IPS-15b (cell line): ENCODE results near the gene RHBDF1.

Source experiments
- H3K27me3 ChIP-seq: one replicate; pipeline ENCODE4 v1.6.1; 2013; ENCODE audit warnings: low read length; ENCODE audit not compliant: control insufficient read depth, insufficient read depth
- H3K36me3 ChIP-seq: one replicate; pipeline ENCODE4 v1.6.1; 2013; ENCODE audit warnings: low read length; ENCODE audit not compliant: control insufficient read depth, insufficient read depth
- H3K4me1 ChIP-seq: one replicate; pipeline ENCODE4 v1.6.1; 2013; ENCODE audit warnings: mild to moderate bottlenecking, low read length; ENCODE audit not compliant: control insufficient read depth, insufficient read depth
- H3K4me3 ChIP-seq: one replicate; pipeline ENCODE4 v1.5.1; 2013; ENCODE audit warnings: low read depth, low read length
- H3K9ac ChIP-seq: one replicate; pipeline ENCODE4 v1.6.1; 2013; ENCODE audit warnings: low read depth, mild to moderate bottlenecking, low read length
- H3K9me3 ChIP-seq: one replicate; pipeline ENCODE4 v1.6.1; 2013; ENCODE audit warnings: mild to moderate bottlenecking, low read length; ENCODE audit not compliant: control insufficient read depth, insufficient read depth

RHBDF1 gene

DNA sequence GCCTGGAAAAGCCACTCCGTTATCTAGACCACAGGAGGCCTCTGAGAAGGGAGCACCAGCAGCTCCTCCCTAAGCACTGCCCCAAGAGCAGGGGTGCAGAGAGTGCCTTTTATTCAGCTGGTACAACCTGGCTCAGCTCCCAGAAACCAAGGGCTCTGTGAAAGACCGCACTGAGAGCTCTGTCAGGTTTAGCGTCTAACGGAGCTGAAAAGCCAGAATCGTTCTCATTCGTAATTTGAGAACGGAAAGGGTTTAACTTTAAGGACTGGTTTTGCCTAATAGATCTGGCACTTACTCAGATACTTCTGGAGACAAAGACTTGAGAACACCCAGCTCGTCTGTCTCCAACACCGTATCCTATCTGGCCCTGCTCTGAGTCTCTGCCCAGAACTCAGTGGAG is 19.1 kb upstream of the RHBDF1 start:
- no peaks in the 10 kb centered on the region for H3K9me3 ChIP-seq
- peaks cover 25% of the 10 kb centered on the region for H3K36me3 ChIP-seq
- no peaks in the 10 kb centered on the region for H3K4me1 ChIP-seq
- H3K9ac ChIP-seq, result no peak overlapping the region
- no peaks in the 10 kb centered on the region for H3K27me3 ChIP-seq
- no peak overlapping the region for H3K4me3 ChIP-seq

DNA sequence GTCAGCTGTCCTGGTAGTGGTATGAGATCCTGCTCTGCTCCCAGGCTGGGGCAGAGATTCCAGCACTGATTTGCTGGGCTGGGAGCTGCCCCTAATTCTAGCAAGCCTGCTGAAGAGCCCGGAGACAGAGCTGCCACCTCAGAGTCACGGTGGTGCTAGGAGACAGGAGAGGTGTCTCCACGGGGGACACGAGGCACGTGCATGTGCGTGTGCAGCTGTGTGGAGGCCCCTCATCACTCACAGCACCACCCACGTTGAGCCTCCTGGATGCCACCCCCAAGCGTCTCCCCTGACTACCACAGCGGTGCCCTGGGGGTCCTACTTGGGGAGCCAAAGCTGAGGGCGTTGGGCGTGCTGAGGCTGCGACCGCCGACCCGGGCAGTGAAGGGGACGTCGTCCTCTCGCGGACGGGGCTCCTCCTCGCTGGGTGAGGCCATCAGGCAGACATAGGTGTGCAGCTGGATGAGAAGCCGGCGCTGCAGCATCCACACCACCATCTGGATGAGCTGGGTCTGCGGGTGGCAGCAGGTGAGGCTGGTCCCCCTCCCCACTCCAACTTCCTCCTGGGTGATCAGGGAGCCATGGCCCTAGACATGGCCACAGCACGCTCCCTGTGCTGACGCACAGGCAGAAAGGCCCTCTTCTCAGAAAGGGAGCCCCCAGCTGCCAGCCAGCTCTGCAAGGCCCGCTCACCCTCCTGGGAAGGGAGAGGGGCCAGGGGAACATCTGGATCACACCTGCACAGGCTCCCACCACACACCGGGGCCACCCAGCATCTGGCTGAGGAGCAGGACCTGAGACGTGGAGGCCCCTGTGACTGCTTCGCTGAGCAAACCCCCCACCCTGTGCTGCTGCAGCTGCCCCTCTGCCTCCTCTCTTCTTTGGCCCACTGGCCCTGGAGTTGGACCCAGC is 17.2 kb upstream of the RHBDF1 start:
- Histone ChIP-seq H3K36me3 (peaks cover 39% of the 10 kb centered on the region), H3K9me3 (no peaks in the 10 kb centered on the region), H3K27me3 (no peaks in the 10 kb centered on the region), H3K9ac (no peak overlapping the region), H3K4me3 (no peak overlapping the region), H3K4me1 (no peaks in the 10 kb centered on the region)

DNA sequence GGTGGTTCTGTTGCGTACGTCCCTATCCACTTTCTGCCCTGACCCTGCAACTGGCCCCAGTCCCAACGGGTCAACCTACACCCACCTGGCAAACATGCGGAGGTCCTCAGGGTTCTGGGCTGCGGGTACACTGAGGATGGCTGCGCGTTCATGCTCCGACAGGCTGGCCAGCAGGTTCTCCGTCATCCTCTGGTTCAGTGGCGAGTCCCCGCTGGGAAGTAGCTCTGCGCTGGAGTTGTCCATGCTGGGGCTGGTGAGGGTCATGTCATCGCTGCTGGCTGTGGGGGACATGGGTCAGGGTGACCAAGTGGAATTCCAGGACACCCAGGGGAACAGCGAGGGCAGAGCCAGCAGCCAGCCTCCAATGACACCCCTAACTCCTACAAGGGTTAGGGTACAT is 16.2 kb upstream of the RHBDF1 start:
- H3K36me3 ChIP-seq, result peaks cover 41% of the 10 kb centered on the region
- no peaks in the 10 kb centered on the region for H3K27me3 ChIP-seq
- H3K9ac ChIP-seq, result no peak overlapping the region
- H3K4me1 ChIP-seq, result no peaks in the 10 kb centered on the region
- H3K9me3 ChIP-seq, result no peaks in the 10 kb centered on the region
- H3K4me3 ChIP-seq, result no peak overlapping the region

DNA sequence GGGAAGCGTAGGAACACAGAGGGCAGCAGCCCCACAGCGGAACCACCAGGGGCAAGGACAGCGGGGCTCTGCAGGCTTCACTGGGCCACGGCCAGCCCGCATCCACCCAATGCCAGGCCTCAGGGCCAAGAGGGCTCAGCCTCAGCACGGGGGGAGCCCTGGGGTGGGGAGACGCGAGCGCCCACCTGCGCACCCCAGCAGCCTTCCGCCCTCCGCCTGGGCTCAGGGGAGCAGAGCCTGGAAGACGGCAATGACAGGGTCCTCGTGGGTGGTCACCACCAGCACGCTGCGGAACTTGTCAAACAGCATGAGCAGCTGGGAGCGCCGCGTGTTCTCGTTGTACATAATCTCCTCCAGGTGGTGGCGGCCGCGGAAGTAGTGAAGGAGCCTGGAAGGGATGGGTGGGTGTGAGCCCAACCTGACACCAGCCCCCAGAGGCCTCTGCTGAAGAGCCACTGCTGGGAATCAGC is 14.1 kb upstream of the RHBDF1 start:
- Histone ChIP-seq H3K4me3 (no peak overlapping the region), H3K27me3 (no peaks in the 10 kb centered on the region), H3K9ac (no peak overlapping the region), H3K4me1 (no peaks in the 10 kb centered on the region), H3K36me3 (peaks cover 33% of the 10 kb centered on the region), H3K9me3 (no peaks in the 10 kb centered on the region)

DNA sequence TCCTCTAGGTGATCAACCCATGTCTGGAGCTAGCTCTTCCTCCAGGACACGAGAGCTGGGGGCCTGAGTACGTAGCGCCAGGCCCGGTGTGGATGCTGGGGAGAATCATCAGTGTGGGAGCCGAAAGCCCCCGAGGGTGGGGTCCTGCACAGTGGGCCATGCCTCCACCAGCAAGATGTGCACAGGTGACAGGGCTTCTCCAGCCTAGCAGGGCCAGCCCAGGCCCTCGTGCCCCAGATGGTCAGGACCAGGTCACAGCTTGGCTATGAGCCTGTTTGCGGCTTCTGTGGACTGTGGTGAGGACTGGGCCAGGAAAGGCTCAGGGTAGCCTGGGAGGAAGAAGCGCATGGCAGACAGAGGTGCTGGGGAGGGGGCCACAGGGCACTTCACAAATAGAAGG is 13.4 kb upstream of the RHBDF1 start:
- Histone ChIP-seq H3K9ac (no peak overlapping the region), H3K36me3 (peaks cover 34% of the 10 kb centered on the region), H3K4me3 (no peak overlapping the region), H3K27me3 (no peaks in the 10 kb centered on the region), H3K4me1 (no peaks in the 10 kb centered on the region), H3K9me3 (no peaks in the 10 kb centered on the region)

DNA sequence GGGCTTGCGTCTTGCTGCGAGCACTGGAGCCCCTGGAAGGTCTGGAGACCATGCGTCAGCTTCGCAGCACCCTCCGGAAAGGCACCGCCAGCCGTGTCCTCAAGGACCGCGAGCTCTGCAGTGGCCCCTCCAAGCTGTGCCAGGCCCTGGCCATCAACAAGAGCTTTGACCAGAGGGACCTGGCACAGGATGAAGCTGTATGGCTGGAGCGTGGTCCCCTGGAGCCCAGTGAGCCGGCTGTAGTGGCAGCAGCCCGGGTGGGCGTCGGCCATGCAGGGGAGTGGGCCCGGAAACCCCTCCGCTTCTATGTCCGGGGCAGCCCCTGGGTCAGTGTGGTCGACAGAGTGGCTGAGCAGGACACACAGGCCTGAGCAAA is 13.0 kb upstream of the RHBDF1 start:
- no peaks in the 10 kb centered on the region for H3K27me3 ChIP-seq
- no peak overlapping the region for H3K4me3 ChIP-seq
- H3K9me3 ChIP-seq, result no peaks in the 10 kb centered on the region
- H3K4me1 ChIP-seq, result no peaks in the 10 kb centered on the region
- H3K36me3 ChIP-seq, result peaks cover 34% of the 10 kb centered on the region
- no peak overlapping the region for H3K9ac ChIP-seq

DNA sequence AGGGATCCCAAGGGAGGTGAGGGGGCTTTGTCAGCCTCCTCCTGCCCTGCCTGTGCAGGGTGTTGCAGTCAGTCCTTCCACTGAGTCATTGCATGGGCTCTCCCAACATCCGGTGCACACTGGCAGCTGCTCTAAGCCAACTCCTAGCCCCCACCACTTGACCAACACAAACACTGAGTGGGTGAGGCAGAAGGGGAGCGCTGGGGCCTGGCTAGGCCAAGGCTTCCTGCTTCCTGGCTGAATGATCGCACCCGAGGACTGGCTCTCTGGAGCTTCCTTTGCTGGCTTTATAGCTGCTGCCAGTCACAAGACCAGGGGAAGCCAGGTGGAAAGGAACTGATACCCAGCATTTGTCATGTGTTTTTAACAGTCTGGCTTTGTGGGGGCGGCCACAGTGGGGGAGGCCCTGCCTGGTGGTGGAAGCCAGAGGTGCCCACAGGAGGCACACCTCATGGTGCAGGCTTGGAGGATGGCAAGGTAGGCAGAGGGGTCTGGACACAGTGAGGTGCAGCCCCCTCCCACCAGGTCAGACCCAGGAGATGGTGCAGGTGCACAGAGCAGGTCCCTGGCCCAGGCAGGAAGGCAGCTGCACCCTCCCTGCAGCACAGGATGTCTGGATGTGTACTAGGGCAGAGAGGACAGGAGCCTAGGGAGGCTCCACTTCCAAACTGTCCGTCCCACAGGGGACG is 12.4 kb upstream of the RHBDF1 start:
- H3K36me3 ChIP-seq, result peaks cover 30% of the 10 kb centered on the region
- H3K27me3 ChIP-seq, result no peaks in the 10 kb centered on the region
- no peak overlapping the region for H3K9ac ChIP-seq
- no peaks in the 10 kb centered on the region for H3K4me1 ChIP-seq
- no peaks in the 10 kb centered on the region for H3K9me3 ChIP-seq
- no peak overlapping the region for H3K4me3 ChIP-seq

DNA sequence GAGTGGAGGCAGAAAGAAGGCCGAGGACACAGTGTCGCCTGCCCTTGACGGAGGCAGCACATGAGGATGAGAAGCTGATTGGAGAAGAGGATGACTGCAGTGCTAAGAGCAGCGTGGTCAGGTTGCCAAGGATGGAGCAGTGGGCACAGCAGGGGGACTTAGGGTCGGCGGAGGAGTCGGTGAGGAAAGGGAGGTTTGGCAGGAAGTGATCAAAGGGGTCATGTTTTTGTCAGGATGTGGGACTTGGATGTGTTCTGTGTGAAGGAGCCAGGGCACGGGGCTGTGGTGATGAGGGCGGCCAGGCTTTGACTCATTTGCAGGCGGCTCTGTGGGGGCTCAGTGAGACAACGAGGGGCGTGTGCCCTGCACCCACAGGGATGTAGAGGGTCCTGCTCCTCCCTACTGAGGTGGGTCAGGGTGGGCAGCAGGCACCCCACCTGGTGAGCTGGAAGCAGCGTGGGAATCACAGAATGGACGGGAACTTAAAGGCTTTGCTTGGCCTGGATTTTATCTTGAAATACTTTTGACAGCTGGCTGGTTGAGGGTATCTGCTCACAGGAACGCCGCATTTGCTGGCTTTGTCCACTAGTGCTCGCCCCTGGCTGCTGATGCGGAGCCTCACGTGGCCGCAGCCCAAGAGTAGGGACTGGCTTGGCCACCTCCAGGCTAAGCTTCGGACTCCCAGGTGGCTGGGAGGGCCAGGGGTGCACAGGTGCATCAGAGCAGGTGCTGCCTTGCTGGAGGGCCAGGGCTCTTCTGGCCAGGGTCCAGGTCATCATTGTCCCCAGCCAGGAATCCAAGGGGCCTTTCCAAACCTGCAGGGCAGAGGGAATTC is 11.6 kb upstream of the RHBDF1 start:
- no peaks in the 10 kb centered on the region for H3K9me3 ChIP-seq
- no peak overlapping the region for H3K9ac ChIP-seq
- H3K4me1 ChIP-seq, result no peaks in the 10 kb centered on the region
- H3K27me3 ChIP-seq, result no peaks in the 10 kb centered on the region
- no peak overlapping the region for H3K4me3 ChIP-seq
- H3K36me3 ChIP-seq, result peaks cover 31% of the 10 kb centered on the region

DNA sequence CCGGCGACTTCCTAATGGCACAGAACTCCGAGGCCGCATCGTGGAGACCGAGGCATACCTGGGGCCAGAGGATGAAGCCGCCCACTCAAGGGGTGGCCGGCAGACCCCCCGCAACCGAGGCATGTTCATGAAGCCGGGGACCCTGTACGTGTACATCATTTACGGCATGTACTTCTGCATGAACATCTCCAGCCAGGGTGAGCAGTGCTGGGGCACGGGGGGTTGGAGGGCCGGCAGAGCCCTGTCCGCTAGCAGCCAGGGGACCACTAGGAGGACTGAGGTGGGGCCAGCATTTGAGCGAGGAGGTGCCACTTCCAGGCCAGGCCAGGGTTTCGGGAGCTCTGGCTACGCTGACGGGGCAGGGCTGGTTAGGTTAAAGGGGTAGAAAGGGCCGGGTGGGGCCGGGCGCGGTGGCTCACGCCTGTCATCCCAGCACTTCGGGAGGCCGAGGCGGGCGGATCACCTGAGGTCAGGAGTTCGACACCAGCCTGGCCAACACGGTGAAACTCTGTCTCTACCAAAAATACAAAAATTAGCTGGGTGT is 10.7 kb upstream of the RHBDF1 start:
- no peaks in the 10 kb centered on the region for H3K27me3 ChIP-seq
- no peaks in the 10 kb centered on the region for H3K9me3 ChIP-seq
- H3K4me3 ChIP-seq, result no peak overlapping the region
- H3K36me3 ChIP-seq, result peaks cover 34% of the 10 kb centered on the region
- H3K4me1 ChIP-seq, result no peaks in the 10 kb centered on the region
- H3K9ac ChIP-seq, result no peak overlapping the region

DNA sequence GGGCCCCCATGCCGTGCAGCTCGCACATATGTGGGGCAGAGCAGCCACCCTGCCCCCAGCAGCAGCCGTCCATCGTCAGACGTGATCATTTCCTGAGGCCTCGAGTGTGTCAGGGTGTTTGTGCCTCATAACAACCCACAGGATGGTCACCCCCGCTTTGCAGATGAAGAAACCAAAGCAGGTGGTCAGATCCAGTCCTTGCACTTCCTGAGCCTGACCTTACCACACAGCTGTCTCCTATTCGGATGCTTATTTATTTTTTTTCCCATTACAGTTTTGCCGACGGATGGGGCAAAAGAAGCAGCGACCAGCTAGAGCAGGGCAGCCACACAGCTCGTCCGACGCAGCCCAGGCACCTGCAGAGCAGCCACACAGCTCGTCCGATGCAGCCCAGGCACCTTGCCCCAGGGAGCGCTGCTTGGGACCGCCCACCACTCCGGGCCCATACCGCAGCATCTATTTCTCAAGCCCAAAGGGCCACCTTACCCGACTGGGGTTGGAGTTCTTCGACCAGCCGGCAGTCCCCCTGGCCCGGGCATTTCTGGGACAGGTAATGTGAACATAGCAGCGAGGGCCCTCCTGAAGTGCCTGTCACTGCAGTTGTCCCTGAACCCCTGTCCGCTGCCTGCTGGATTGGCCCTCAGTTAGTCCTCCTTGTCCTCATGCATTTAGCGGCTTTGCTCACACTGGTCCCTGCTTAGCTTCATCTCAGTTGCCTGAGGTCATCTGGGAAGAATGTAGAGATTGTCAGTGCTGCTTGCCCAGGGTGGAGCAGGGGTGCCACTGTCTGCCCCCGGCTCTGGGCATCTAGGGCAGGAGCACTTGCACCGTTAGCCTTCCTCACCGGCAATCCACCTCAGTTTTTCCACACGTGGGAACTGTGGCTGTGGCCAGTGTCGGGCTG is 7.0 kb upstream of the RHBDF1 start:
- peaks cover 10% of the 10 kb centered on the region for H3K4me1 ChIP-seq
- H3K36me3 ChIP-seq, result peaks cover 13% of the 10 kb centered on the region
- no peaks in the 10 kb centered on the region for H3K27me3 ChIP-seq
- H3K4me3 ChIP-seq, result peak overlapping the region; percentile 81
- peak overlapping the region; percentile 70 for H3K9ac ChIP-seq
- no peaks in the 10 kb centered on the region for H3K9me3 ChIP-seq
